IMR-90 (cell line): ENCODE measurements around the gene CD300LB. TPM values are rescaled to one million over a fixed set of nuclear protein-coding genes. Genes with fewer than 3 reads are reported as not detected.

Experiments
- ATAC-seq: fragments of 200-7000 bp; cut with Tn5 transposase; 2 replicates; pipeline ENCODE4 v1.9.1; 2020; ENCODE audit warnings: low read depth, mild to moderate bottlenecking, moderate library complexity
- BruUV-seq: library from RNA; stranded (reverse); fragments of 400-500 nt; replicated peaks from 2 replicates; lab custom pipeline; 2021; lab: Mats Ljungman, UMichigan
- CTCF ChIA-PET: fragments of 300-600 bp; formaldehyde crosslinking; extraction: SDS; loops from one replicate; lab custom pipeline; 2021; ENCODE audit warnings: antibody characterized with exemption; lab: Yijun Ruan, JAX
- POLR2A ChIA-PET: fragments of 300-600 bp; sonication (Branson Sonifier 250); formaldehyde crosslinking; loops from one replicate; lab custom pipeline; 2022; ENCODE audit warnings: antibody characterized with exemption; ENCODE audit not compliant: unreplicated experiment; lab: Charles Lee
- DNase-seq: peaks from one replicate; pipeline ENCODE4 v3.0.0; 2013
- H2AFZ ChIP-seq: replicated peaks from 2 replicates; pipeline ENCODE3; 2013; ENCODE audit warnings: low read length, mild to moderate bottlenecking; ENCODE audit not compliant: poor library complexity
- H2AK5ac ChIP-seq: 2 replicates; pipeline ENCODE4 v1.6.1; 2013; ENCODE audit warnings: low read depth, low read length, inconsistent platforms
- H2AK9ac ChIP-seq: replicated peaks from 2 replicates; pipeline ENCODE3; 2013; ENCODE audit warnings: mild to moderate bottlenecking, low read depth, low read length, moderate library complexity; ENCODE audit not compliant: poor library complexity
- H2BK120ac ChIP-seq: 2 replicates; pipeline ENCODE4 v1.6.1; 2013; ENCODE audit warnings: low read depth, low read length, inconsistent platforms
- H2BK15ac ChIP-seq: 3 replicates; pipeline ENCODE4 v1.6.1; 2013; ENCODE audit warnings: low read depth, low read length, inconsistent platforms
- H2BK20ac ChIP-seq: 2 replicates; pipeline ENCODE4 v1.6.1; 2013; ENCODE audit warnings: low read depth, mild to moderate bottlenecking, inconsistent platforms, low read length, moderate library complexity
- H2BK5ac ChIP-seq: 2 replicates; pipeline ENCODE4 v1.6.1; 2013; ENCODE audit warnings: mild to moderate bottlenecking, low read depth, low read length, inconsistent platforms; ENCODE audit not compliant: poor library complexity, severe bottlenecking
- H3K14ac ChIP-seq: replicated peaks from 2 replicates; pipeline ENCODE4 v1.6.1; 2013; ENCODE audit warnings: low read depth, low read length, inconsistent platforms
- H3K18ac ChIP-seq: 2 replicates; pipeline ENCODE4 v1.6.1; 2013; ENCODE audit warnings: low read depth, low read length, control low read depth
- H3K23ac ChIP-seq: 2 replicates; pipeline ENCODE4 v1.6.1; 2013; ENCODE audit warnings: low read depth, low read length, inconsistent platforms
- H3K27ac ChIP-seq: 2 replicates; pipeline ENCODE4 v1.5.1; 2013; ENCODE audit warnings: mild to moderate bottlenecking, control low read depth, low read length; ENCODE audit not compliant: insufficient read depth
- H3K27me3 ChIP-seq: 2 replicates; pipeline ENCODE4 v1.6.1; 2013; ENCODE audit warnings: low read length; ENCODE audit not compliant: control insufficient read depth, insufficient read depth
- H3K36me3 ChIP-seq: 2 replicates; pipeline ENCODE4 v1.6.1; 2013; ENCODE audit warnings: low read length, mixed read lengths; ENCODE audit not compliant: control insufficient read depth, insufficient read depth
- H3K4ac ChIP-seq: 2 replicates; pipeline ENCODE4 v1.6.1; 2013; ENCODE audit warnings: low read depth, low read length, inconsistent platforms
- H3K4me1 ChIP-seq: 2 replicates; pipeline ENCODE4 v1.6.1; 2013; ENCODE audit warnings: low read length, mixed read lengths; ENCODE audit not compliant: control insufficient read depth, insufficient read depth
- H3K4me2 ChIP-seq: 2 replicates; pipeline ENCODE4 v1.6.1; 2013; ENCODE audit warnings: low read depth, mild to moderate bottlenecking, control low read depth, low read length, moderate library complexity
- H3K4me3 ChIP-seq: 2 replicates; pipeline ENCODE4 v1.5.1; 2013; ENCODE audit warnings: low read depth, mild to moderate bottlenecking, control low read depth, low read length, moderate library complexity; ENCODE audit not compliant: insufficient read depth
- H3K56ac ChIP-seq: 2 replicates; pipeline ENCODE4 v1.6.1; 2013; ENCODE audit warnings: low read length, inconsistent platforms; ENCODE audit not compliant: insufficient read depth; ENCODE audit errors: extremely low read depth
- H3K79me1 ChIP-seq, 2 experiments: 2 replicates each; pipeline ENCODE4 v1.6.1; 2013; ENCODE audit warnings: low read length in 2 of 2, inconsistent platforms in 1 of 2, low read depth in 1 of 2
- H3K9ac ChIP-seq: 2 replicates; pipeline ENCODE4 v1.6.1; 2013; ENCODE audit warnings: low read depth, low read length, control low read depth
- H3K9me1 ChIP-seq: 2 replicates; pipeline ENCODE4 v1.6.1; 2013; ENCODE audit warnings: low read length, inconsistent platforms; ENCODE audit not compliant: insufficient read depth
- H3K9me3 ChIP-seq: 2 replicates; pipeline ENCODE4 v1.6.1; 2013; ENCODE audit warnings: low read length; ENCODE audit not compliant: control insufficient read depth, insufficient read depth
- H4K20me1 ChIP-seq: 2 replicates; pipeline ENCODE4 v1.6.1; 2013; ENCODE audit warnings: low read length, inconsistent platforms; ENCODE audit not compliant: insufficient read depth
- H4K5ac ChIP-seq: 2 replicates; pipeline ENCODE4 v1.6.1; 2013; ENCODE audit warnings: mild to moderate bottlenecking, low read depth, low read length, control low read depth
- H4K8ac ChIP-seq, 2 experiments: 2 replicates each; pipeline ENCODE4 v1.6.1; 2013; ENCODE audit warnings: low read depth in 2 of 2, low read length in 2 of 2, control low read depth in 1 of 2, inconsistent platforms in 1 of 2
- H4K91ac ChIP-seq: 2 replicates; pipeline ENCODE4 v1.6.1; 2013; ENCODE audit warnings: low read depth, low read length, inconsistent platforms; ENCODE audit not compliant: insufficient read depth
- BHLHE40 ChIP-seq: fragments of 150-350 bp; IDR thresholded peaks from 2 replicates; pipeline ENCODE4 v1.6.1; 2016; ENCODE audit warnings: mild to moderate bottlenecking, low read depth, low read length
- CEBPB ChIP-seq: IDR thresholded peaks from 2 replicates; pipeline ENCODE4 v1.6.1; 2012; ENCODE audit warnings: low read depth, low read length, improper control_type of control experiment
- CHD1 ChIP-seq: IDR thresholded peaks from 2 replicates; pipeline ENCODE4 v1.6.1; 2012; ENCODE audit warnings: low read depth, low read length, improper control_type of control experiment
- FOS ChIP-seq: fragments of 150-350 bp; IDR thresholded peaks from 2 replicates; pipeline ENCODE4 v1.6.1; 2016; ENCODE audit warnings: low read depth, low read length
- MAFK ChIP-seq: IDR thresholded peaks from 2 replicates; pipeline ENCODE4 v1.6.1; 2012; ENCODE audit warnings: low read depth, low read length, improper control_type of control experiment
- MAZ ChIP-seq: IDR thresholded peaks from 2 replicates; pipeline ENCODE4 v1.6.1; 2012; ENCODE audit warnings: low read depth, mild to moderate bottlenecking, low read length, improper control_type of control experiment, moderate library complexity, borderline replicate concordance
- MXI1 ChIP-seq: IDR thresholded peaks from 2 replicates; pipeline ENCODE4 v1.6.1; 2012; ENCODE audit warnings: low read depth, mild to moderate bottlenecking, low read length, moderate library complexity, borderline replicate concordance
- NFE2L2 ChIP-seq: fragments of 150-350 bp; IDR thresholded peaks from 2 replicates; pipeline ENCODE4 v1.6.1; 2016; ENCODE audit warnings: low read depth, mild to moderate bottlenecking, low read length
- POLR2A ChIP-seq: IDR thresholded peaks from 2 replicates; pipeline ENCODE4 v1.6.1; 2012; ENCODE audit warnings: mild to moderate bottlenecking, low read depth, low read length
- RAD21 ChIP-seq: IDR thresholded peaks from 2 replicates; pipeline ENCODE4 v1.6.1; 2012; ENCODE audit warnings: low read length, improper control_type of control experiment
- RCOR1 ChIP-seq: IDR thresholded peaks from 2 replicates; pipeline ENCODE4 v1.6.1; 2012; ENCODE audit warnings: mild to moderate bottlenecking, low read length, improper control_type of control experiment; ENCODE audit not compliant: insufficient replicate concordance
- RFX5 ChIP-seq: IDR thresholded peaks from 2 replicates; pipeline ENCODE4 v1.8.0; 2012; ENCODE audit warnings: low read depth, mild to moderate bottlenecking, low read length, moderate library complexity
- SMC3 ChIP-seq: fragments of 150-350 bp; IDR thresholded peaks from 2 replicates; pipeline ENCODE4 v1.6.1; 2016; ENCODE audit warnings: low read depth, mild to moderate bottlenecking, antibody characterized with exemption, low read length, moderate library complexity
- USF2 ChIP-seq: fragments of 150-350 bp; IDR thresholded peaks from 2 replicates; pipeline ENCODE4 v1.6.1; 2017; ENCODE audit warnings: mild to moderate bottlenecking, antibody characterized with exemption, low read length, low read depth
- WGBS, 2 experiments: methylation state at CpG; one replicate each; pipeline versions ENCODE4 v1.1.5 to v1.1.7; 2013; ENCODE audit warnings: missing lambda C conversion rate in 2 of 2; ENCODE audit not compliant: insufficient read length in 1 of 2; ENCODE audit errors: extremely low coverage in 2 of 2; 5-methylcytosine and 5-hydroxymethylcytosine counted together
- dilution Hi-C: fragments of 300-500 bp; cut with HindIII; formaldehyde crosslinking; loops from one replicate; pipeline ENCODE4 v1.14.3; 2018; ENCODE audit warnings: low sequenced_read_pairs; ENCODE audit not compliant: unreplicated experiment
- in situ Hi-C: fragments of 300-500 bp; cut with MboI; formaldehyde crosslinking; loops from 3 replicates; pipeline ENCODE4 v1.14.3; 2019; ENCODE audit warnings: low sequenced_read_pairs, inconsistent platforms, mixed read lengths
- intact Hi-C: fragments of 100-400 bp; cut with micrococcal nuclease; formaldehyde crosslinking; loops from 2 replicates; pipeline ENCODE4 v1.10.0; 2022
- polyA plus RNA-seq, 3 experiments: library from polyadenylated mRNA; depleted of rRNA; stranded (reverse); fragments of >200 nt; gene quantifications; 2 replicates each; pipeline ENCODE4 v1.2.3, GENCODE V29; 2012; ENCODE audit warnings: low replicate concordance in 1 of 3
- total RNA-seq: library from RNA; depleted of rRNA; stranded (reverse); fragments of >200 nt; gene quantifications from 2 replicates; pipeline ENCODE4 v1.2.3, GENCODE V29; 2012
- TF ChIP-seq, protein P1 (sequence below): fragments of 150-350 bp; IDR thresholded peaks from 2 replicates; pipeline ENCODE4 v1.6.1; 2016; ENCODE audit warnings: low read depth, mild to moderate bottlenecking, low read length, moderate library complexity, borderline replicate concordance
- TF ChIP-seq, protein P2 (sequence below): conservative IDR thresholded peaks from 2 replicates; pipeline ENCODE4 v1.5.1; 2012; ENCODE audit warnings: mild to moderate bottlenecking, low read depth, low read length, improper control_type of control experiment

CD300LB gene
- total and polyA plus RNA-seq, 2 of the 4 experiments (the other 2 are of a cell fraction): not detected

DNA sequence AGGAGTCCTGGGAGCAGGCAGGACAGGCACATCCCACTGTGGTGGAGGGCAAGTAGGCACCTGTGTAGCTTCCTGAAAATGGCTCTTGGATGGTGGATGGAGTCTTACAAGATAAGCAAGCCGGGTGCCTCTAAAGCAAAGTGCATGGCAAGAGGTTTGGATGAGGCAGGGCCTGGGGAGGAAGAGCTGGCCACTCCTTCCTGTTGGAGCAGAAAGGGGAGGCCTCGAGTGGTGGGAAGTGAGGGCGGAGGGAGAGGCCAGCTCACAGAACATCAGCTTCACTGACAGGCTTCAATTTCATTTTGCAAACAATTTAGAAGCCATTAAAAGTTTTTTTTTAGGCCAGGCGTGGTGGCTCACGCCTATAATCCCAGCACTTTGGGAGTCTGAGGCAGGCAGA is 33.8 kb downstream of the CD300LB start:
- CTCF ChIA-PET: no interaction called here
- Histone ChIP-seq H3K79me1 (no peaks in the 10 kb centered on the region), H3K4ac (no peak overlapping the region), H3K4me1 (no peaks in the 10 kb centered on the region), H4K20me1 (no peaks in the 10 kb centered on the region), H3K18ac (no peak overlapping the region), H3K27ac (no peak overlapping the region), H3K27me3 (no peaks in the 10 kb centered on the region), H3K4me2 (no peak overlapping the region), H3K9me3 (no peaks in the 10 kb centered on the region), H2BK120ac (no peak overlapping the region), H2AK5ac (no peak overlapping the region), H3K4me3 (no peak overlapping the region), H4K8ac (no peak overlapping the region), H2AFZ (no peak overlapping the region), H3K9ac (no peak overlapping the region), H2BK20ac (no peak overlapping the region), H2BK5ac (no peak overlapping the region), H4K5ac (no peak overlapping the region), H2AK9ac (no peak overlapping the region), H3K36me3 (no peaks in the 10 kb centered on the region), H2BK15ac (no peak overlapping the region), H3K23ac (no peak overlapping the region), H3K56ac (no peak overlapping the region), H3K14ac (no peak overlapping the region), H4K91ac (no peak overlapping the region), H3K9me1 (no peaks in the 10 kb centered on the region)
- dilution Hi-C loops (no loop called here), in situ Hi-C loops (no loop called here), intact Hi-C loops (no loop called here)
- no peak for ATAC-seq
- TF ChIP-seq RAD21 (no peak), SMC3 (no peak), NFE2L2 (no peak), POLR2A (no peak), CEBPB (no peak), MAZ (no peak), RCOR1 (no peak), CHD1 (no peak), USF2 (no peak), RFX5 (no peak), MXI1 (no peak), MAFK (no peak), BHLHE40 (no peak), FOS (no peak)
- TF ChIP-seq, protein P1, sequence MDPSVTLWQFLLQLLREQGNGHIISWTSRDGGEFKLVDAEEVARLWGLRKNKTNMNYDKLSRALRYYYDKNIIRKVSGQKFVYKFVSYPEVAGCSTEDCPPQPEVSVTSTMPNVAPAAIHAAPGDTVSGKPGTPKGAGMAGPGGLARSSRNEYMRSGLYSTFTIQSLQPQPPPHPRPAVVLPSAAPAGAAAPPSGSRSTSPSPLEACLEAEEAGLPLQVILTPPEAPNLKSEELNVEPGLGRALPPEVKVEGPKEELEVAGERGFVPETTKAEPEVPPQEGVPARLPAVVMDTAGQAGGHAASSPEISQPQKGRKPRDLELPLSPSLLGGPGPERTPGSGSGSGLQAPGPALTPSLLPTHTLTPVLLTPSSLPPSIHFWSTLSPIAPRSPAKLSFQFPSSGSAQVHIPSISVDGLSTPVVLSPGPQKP: no peak
- TF ChIP-seq, protein P2, sequence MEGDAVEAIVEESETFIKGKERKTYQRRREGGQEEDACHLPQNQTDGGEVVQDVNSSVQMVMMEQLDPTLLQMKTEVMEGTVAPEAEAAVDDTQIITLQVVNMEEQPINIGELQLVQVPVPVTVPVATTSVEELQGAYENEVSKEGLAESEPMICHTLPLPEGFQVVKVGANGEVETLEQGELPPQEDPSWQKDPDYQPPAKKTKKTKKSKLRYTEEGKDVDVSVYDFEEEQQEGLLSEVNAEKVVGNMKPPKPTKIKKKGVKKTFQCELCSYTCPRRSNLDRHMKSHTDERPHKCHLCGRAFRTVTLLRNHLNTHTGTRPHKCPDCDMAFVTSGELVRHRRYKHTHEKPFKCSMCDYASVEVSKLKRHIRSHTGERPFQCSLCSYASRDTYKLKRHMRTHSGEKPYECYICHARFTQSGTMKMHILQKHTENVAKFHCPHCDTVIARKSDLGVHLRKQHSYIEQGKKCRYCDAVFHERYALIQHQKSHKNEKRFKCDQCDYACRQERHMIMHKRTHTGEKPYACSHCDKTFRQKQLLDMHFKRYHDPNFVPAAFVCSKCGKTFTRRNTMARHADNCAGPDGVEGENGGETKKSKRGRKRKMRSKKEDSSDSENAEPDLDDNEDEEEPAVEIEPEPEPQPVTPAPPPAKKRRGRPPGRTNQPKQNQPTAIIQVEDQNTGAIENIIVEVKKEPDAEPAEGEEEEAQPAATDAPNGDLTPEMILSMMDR: no peak
- BruUV-seq: no TSS peak
- no CpG with 5 or more reads among the region's 5 CpGs for WGBS, 2 experiments
- POLR2A ChIA-PET: no interaction called here
- no peak for DNase-seq
